Esophagus muscularis mucosa (tissue), 4 donors: Measurements from ENCODE around the gene KMO. TPM values are rescaled to one million over a fixed set of nuclear protein-coding genes. Genes with fewer than 3 reads are reported as not detected.

Experiments used
- DNase-seq: peaks from one replicate; pipeline ENCODE4 v3.0.0-alpha.2; 2017; ENCODE audit errors: extremely low spot score
- H3K27ac ChIP-seq, 4 donors: fragments of 200-600 bp; sonication (generic); replicated peaks in 1 of 4; 1 replicate in 3 of 4; 2 replicates in 1 of 4; pipeline ENCODE4 v1.5.1; 2016 to 2019; ENCODE audit warnings: mild to moderate bottlenecking in 1 of 4
- H3K27me3 ChIP-seq, 4 donors: fragments of 200-600 bp; sonication (generic); one replicate each; pipeline versions ENCODE4 v1.5.1 to v1.6.0; 2016 to 2019
- H3K36me3 ChIP-seq, 4 donors: fragments of 200-600 bp; sonication (generic); one replicate each; pipeline ENCODE4 v1.5.1; 2016 to 2019
- H3K4me1 ChIP-seq, 4 donors: fragments of 200-600 bp; sonication (generic); one replicate each; pipeline ENCODE4 v1.5.1; 2016 to 2019
- H3K4me3 ChIP-seq, 4 donors: fragments of 200-600 bp; sonication (generic); 1 replicate in 2 of 4; 2 replicates in 2 of 4; pipeline ENCODE4 v1.5.1; 2016 to 2019; ENCODE audit warnings: mild to moderate bottlenecking in 4 of 4, moderate library complexity in 1 of 4
- H3K9me3 ChIP-seq, 4 donors: fragments of 200-600 bp; sonication (generic); 1 replicate in 3 of 4; 2 replicates in 1 of 4; pipeline ENCODE4 v1.5.1; 2016 to 2019
- CTCF ChIP-seq, 3 experiments: fragments of 200-600 bp in 2 of 3; fragments of 450-650 bp in 1 of 3; sonication (generic) in 2 of 3; IDR thresholded peaks; one replicate each; pipeline ENCODE4 v1.5.1; 2017 to 2019; ENCODE audit warnings: antibody characterized with exemption in 3 of 3, mild to moderate bottlenecking in 2 of 3, moderate library complexity in 1 of 3
- EP300 ChIP-seq: sonication (generic); formaldehyde crosslinking; IDR thresholded peaks from one replicate; pipeline ENCODE4 v1.6.1; 2017; ENCODE audit warnings: antibody characterized with exemption
- POLR2A ChIP-seq: fragments of 450-650 bp; IDR thresholded peaks from one replicate; pipeline ENCODE4 v1.6.1; 2017; ENCODE audit warnings: antibody characterized with exemption, moderate library complexity, mild to moderate bottlenecking, low read depth
- POLR2AphosphoS5 ChIP-seq, 2 donors: sonication (generic); formaldehyde crosslinking; IDR thresholded peaks; one replicate each; pipeline ENCODE4 v1.6.1; 2017; ENCODE audit warnings: antibody characterized with exemption in 2 of 2
- WGBS: methylation state at CpG from one replicate; pipeline ENCODE4 v1.1.5; 2018; 5-methylcytosine and 5-hydroxymethylcytosine counted together
- intact Hi-C: fragments of 100-400 bp; cut with DNase I; formaldehyde crosslinking; loops from one replicate; pipeline ENCODE4 v1.15.1; 2023
- total RNA-seq, 4 donors: library from RNA; depleted of rRNA; stranded (reverse); fragments of >200 nt; gene quantifications; one replicate each; pipeline versions ENCODE4 v1.1.0 to v1.2.1, GENCODE V29; 2016

Gene KMO
- total RNA-seq, 4 donors from 2014 or later, result 0.29 to 0.83 (median 0.42) TPM; not detected in 1

GRCh38 chr1:241589521-241589920, 57.3 kb downstream of the KMO start:
- TF ChIP-seq POLR2A (no peak), CTCF (IDR thresholded peaks at IDR 0.05) (no peak), EP300 (no peak), POLR2AphosphoS5 (IDR thresholded peaks at IDR 0.05) (no peak)
- no peaks in the 10 kb centered on the region for H3K4me1 ChIP-seq
- no peaks in the 10 kb centered on the region for H3K27me3 ChIP-seq
- H3K27ac ChIP-seq, result no peak overlapping the region
- DNase-seq, result no peak
- WGBS, result 86% methylated on average over 7 of the region's 7 CpGs
- H3K36me3 ChIP-seq, result no peaks in the 10 kb centered on the region
- no peaks in the 10 kb centered on the region for H3K9me3 ChIP-seq
- intact Hi-C loops, result no loop called here
- no peak overlapping the region for H3K4me3 ChIP-seq

- Histone ChIP-seq H3K4me3 (no peak overlapping the region), H3K27ac (no peak overlapping the region), H3K4me1 (no peaks in the 10 kb centered on the region), H3K36me3 (no peaks in the 10 kb centered on the region), H3K9me3 (no peaks in the 10 kb centered on the region), H3K27me3 (no peaks in the 10 kb centered on the region)
- 60% methylated on average over 4 of the region's 4 CpGs for WGBS
- no peak for DNase-seq
- TF ChIP-seq POLR2AphosphoS5 (IDR thresholded peaks at IDR 0.05) (no peak), EP300 (no peak)
- intact Hi-C loops, result no loop called here
These were observed 58.5 kb downstream of the KMO start for GRCh38 chr1:241590719-241591118.

- Histone ChIP-seq H3K27ac (no peak overlapping the region), H3K4me3 (no peak overlapping the region), H3K4me1 (no peaks in the 10 kb centered on the region), H3K36me3 (no peaks in the 10 kb centered on the region), H3K9me3 (no peaks in the 10 kb centered on the region), H3K27me3 (no peaks in the 10 kb centered on the region)
- DNase-seq, result no peak
- intact Hi-C loops, result no loop called here
- no peak for TF ChIP-seq EP300
- no peak for TF ChIP-seq POLR2AphosphoS5 (IDR thresholded peaks at IDR 0.05)
- TF ChIP-seq POLR2A, result no peak
- TF ChIP-seq CTCF (IDR thresholded peaks at IDR 0.05), result no peak
These were observed 59.1 kb downstream of the KMO start for GRCh38 chr1:241591317-241591716.

GRCh38 chr1:241591736-241592135, 59.6 kb downstream of the KMO start:
- intact Hi-C loops, result no loop called here
- Histone ChIP-seq H3K4me3 (no peak overlapping the region), H3K4me1 (no peaks in the 10 kb centered on the region), H3K27me3 (no peaks in the 10 kb centered on the region), H3K36me3 (no peaks in the 10 kb centered on the region), H3K27ac (no peak overlapping the region), H3K9me3 (no peaks in the 10 kb centered on the region)
- WGBS, result 94% methylated on average over 5 of the region's 5 CpGs
- DNase-seq, result no peak
- TF ChIP-seq EP300, result no peak
- no peak for TF ChIP-seq POLR2A
- no peak for TF ChIP-seq POLR2AphosphoS5 (IDR thresholded peaks at IDR 0.05)
- no peak for TF ChIP-seq CTCF (IDR thresholded peaks at IDR 0.05)

- no peak for TF ChIP-seq CTCF (IDR thresholded peaks at IDR 0.05)
- Histone ChIP-seq H3K9me3 (no peaks in the 10 kb centered on the region), H3K36me3 (no peaks in the 10 kb centered on the region), H3K4me1 (no peaks in the 10 kb centered on the region), H3K27me3 (no peaks in the 10 kb centered on the region), H3K27ac (no peak overlapping the region), H3K4me3 (no peak overlapping the region)
- no peak for DNase-seq
- WGBS, result 90% methylated on average over 3 of the region's 3 CpGs
- intact Hi-C loops, result no loop called here
These were observed 60.2 kb downstream of the KMO start for GRCh38 chr1:241592273-241592958.
